HepG2 (cell line): Measurements from ENCODE around the gene TMEM151A. TPM values are rescaled to one million over a fixed set of nuclear protein-coding genes. Genes with fewer than 3 reads are reported as not detected.

Source experiments
- DMAP1 ChIP-seq: IDR thresholded peaks from 2 replicates; pipeline ENCODE4 v1.6.1; 2016
- EP300 ChIP-seq, 3 experiments: sonication (generic) in 1 of 3; formaldehyde crosslinking in 1 of 3; IDR thresholded peaks; 2 replicates each; pipeline versions ENCODE4 v1.5.1 to v1.6.1; 2011 to 2020; ENCODE audit warnings: low read depth in 2 of 3, low read length in 2 of 3, borderline replicate concordance in 1 of 3, improper control_type of control experiment in 1 of 3, mild to moderate bottlenecking in 1 of 3, missing genetic modification reagents in 1 of 3, moderate library complexity in 1 of 3
- GATAD2A ChIP-seq: IDR thresholded peaks from 2 replicates; pipeline ENCODE4 v1.6.1; 2016
- NFKBIZ ChIP-seq: IDR thresholded peaks from 2 replicates; pipeline ENCODE4 v1.6.1; 2018; ENCODE audit warnings: missing genetic modification reagents, missing compliant biosample characterization
- REXO4 ChIP-seq: sonication (generic); formaldehyde crosslinking; IDR thresholded peaks from 2 replicates; pipeline ENCODE4 v1.8.0; 2022; ENCODE audit warnings: missing genetic modification reagents, mild to moderate bottlenecking, borderline replicate concordance
- TOE1 ChIP-seq: sonication (generic); formaldehyde crosslinking; IDR thresholded peaks from 2 replicates; pipeline ENCODE4 v1.4.0; 2020; ENCODE audit warnings: mild to moderate bottlenecking, missing genetic modification reagents
- ZNF251 ChIP-seq: sonication (generic); formaldehyde crosslinking; IDR thresholded peaks from 2 replicates; pipeline ENCODE4 v1.9.0; 2021; ENCODE audit warnings: mild to moderate bottlenecking, missing genetic modification reagents
- ZNF263 ChIP-seq: sonication (generic); formaldehyde crosslinking; IDR thresholded peaks from 2 replicates; pipeline ENCODE4 v1.4.0; 2020; ENCODE audit warnings: missing genetic modification reagents
- ZNF549 ChIP-seq: sonication (generic); formaldehyde crosslinking; IDR thresholded peaks from 2 replicates; pipeline ENCODE4 v1.5.0; 2020; ENCODE audit warnings: missing genetic modification reagents
- ZNF598 ChIP-seq: sonication (generic); formaldehyde crosslinking; IDR thresholded peaks from 2 replicates; pipeline ENCODE4 v1.5.1; 2020; ENCODE audit warnings: mild to moderate bottlenecking, missing genetic modification reagents, borderline replicate concordance
- ZNF616 ChIP-seq: sonication (generic); formaldehyde crosslinking; IDR thresholded peaks from 2 replicates; pipeline ENCODE4 v1.5.0; 2020; ENCODE audit warnings: low read depth, mild to moderate bottlenecking, missing genetic modification reagents
- ZNF772 ChIP-seq: sonication (generic); formaldehyde crosslinking; IDR thresholded peaks from 2 replicates; pipeline ENCODE4 v1.5.0; 2020; ENCODE audit warnings: mild to moderate bottlenecking, missing genetic modification reagents
- ZNF775 ChIP-seq: sonication (generic); formaldehyde crosslinking; IDR thresholded peaks from 2 replicates; pipeline ENCODE4 v1.4.0; 2020; ENCODE audit warnings: missing genetic modification reagents, mild to moderate bottlenecking, moderate library complexity, borderline replicate concordance
- ZNF850 ChIP-seq: sonication (generic); formaldehyde crosslinking; conservative IDR thresholded peaks from 2 replicates; pipeline ENCODE4 v1.9.0; 2021; ENCODE audit warnings: mild to moderate bottlenecking, missing genetic modification reagents
- ZSCAN29 ChIP-seq: sonication (generic); formaldehyde crosslinking; conservative IDR thresholded peaks from 2 replicates; pipeline ENCODE4 v1.4.0; 2020; ENCODE audit warnings: mild to moderate bottlenecking, missing genetic modification reagents
- polyA plus RNA-seq, 8 experiments: library from polyadenylated mRNA; depleted of rRNA in 3 of 8; stranded (reverse) in 7 of 8; unstranded in 1 of 8; fragments of >200 nt; fragmentation: Illumina TruSeq in 4 of 8; extraction: Trizol in 4 of 8; gene quantifications; 2 replicates each; pipeline versions ENCODE4 v1.2.1 to v1.2.3, GENCODE V29; 2011 to 2016; ENCODE audit warnings: low read depth in 4 of 8, missing spikeins in 1 of 8, mixed read lengths in 1 of 8; ENCODE audit not compliant: insufficient read depth in 1 of 8
- total RNA-seq, 5 experiments: library from RNA; depleted of rRNA; stranded (reverse); fragments of >200 nt; fragmentation: Illumina TruSeq; extraction: Trizol; gene quantifications; 2 replicates each; pipeline ENCODE4 v1.2.3, GENCODE V29; 2016; ENCODE audit warnings: low read depth in 1 of 5
- TF ChIP-seq, protein P1 (sequence below): sonication (generic); formaldehyde crosslinking; IDR thresholded peaks from 2 replicates; pipeline ENCODE4 v1.4.0; 2020; ENCODE audit warnings: mild to moderate bottlenecking, missing genetic modification reagents
- TF ChIP-seq, protein P2 (sequence below): sonication (generic); formaldehyde crosslinking; IDR thresholded peaks from 2 replicates; pipeline ENCODE4 v1.4.0; 2020; ENCODE audit warnings: missing genetic modification reagents
- TF ChIP-seq, protein P3 (sequence below): sonication (generic); formaldehyde crosslinking; IDR thresholded peaks from 2 replicates; pipeline ENCODE4 v1.4.0; 2020; ENCODE audit warnings: missing genetic modification reagents, borderline replicate concordance
- TF ChIP-seq, protein P4 (sequence below): sonication (generic); formaldehyde crosslinking; conservative IDR thresholded peaks from 2 replicates; pipeline ENCODE4 v1.8.1; 2023; ENCODE audit warnings: missing genetic modification reagents

Gene TMEM151A
- total and polyA plus RNA-seq, 2 of the 13 experiments (the other 11 are each of a cell fraction or from before 2014, with no cell fraction given): 0.18 to 0.33 TPM

DNA sequence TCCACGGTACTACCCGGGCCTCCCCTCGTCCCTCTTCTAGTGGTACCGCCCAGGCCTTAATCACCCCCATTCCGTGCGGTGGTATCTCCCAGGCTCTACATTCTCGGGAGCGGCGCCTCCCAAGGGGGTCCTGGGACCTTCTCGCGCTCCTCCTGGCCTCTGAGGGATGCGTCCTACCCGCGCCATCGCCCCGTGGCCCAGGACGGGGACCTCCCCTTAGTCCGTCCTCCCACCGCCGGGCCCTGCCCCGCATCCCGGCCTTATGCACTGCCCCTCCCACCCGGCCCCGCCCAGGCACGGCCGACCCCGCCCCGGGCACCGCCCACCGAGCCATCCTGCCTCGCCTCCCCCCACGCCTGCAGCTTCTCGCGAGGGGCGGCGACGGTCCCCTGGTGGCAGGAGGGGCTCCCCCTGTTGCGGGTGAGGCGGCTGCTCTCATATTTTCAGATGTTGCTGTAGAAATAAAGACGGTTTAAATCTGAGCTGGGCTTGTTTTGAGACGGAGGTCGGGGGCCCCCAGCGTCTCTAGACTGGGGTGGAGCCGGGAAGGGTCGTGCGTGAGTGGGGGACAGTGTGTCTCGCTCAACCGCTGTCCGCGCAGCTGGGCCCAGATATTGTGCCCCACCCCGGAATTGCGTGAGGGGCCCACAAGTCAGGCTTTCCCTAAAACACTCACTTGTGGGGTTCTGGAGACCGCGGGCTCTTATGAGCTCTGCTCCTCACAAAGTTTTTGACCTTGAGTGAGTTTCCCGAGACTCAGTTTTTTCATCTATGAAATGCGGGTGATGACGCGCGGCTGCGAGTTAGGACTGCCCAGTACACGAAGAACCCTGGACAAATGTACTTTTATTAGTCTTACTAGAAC, 24.1 kb upstream of the TMEM151A start (continued):
- TF ChIP-seq ZSCAN29: 0 out of 2 replicates have a peak, but pooled peaks have one; percentile 13
- TF ChIP-seq, protein P1, sequence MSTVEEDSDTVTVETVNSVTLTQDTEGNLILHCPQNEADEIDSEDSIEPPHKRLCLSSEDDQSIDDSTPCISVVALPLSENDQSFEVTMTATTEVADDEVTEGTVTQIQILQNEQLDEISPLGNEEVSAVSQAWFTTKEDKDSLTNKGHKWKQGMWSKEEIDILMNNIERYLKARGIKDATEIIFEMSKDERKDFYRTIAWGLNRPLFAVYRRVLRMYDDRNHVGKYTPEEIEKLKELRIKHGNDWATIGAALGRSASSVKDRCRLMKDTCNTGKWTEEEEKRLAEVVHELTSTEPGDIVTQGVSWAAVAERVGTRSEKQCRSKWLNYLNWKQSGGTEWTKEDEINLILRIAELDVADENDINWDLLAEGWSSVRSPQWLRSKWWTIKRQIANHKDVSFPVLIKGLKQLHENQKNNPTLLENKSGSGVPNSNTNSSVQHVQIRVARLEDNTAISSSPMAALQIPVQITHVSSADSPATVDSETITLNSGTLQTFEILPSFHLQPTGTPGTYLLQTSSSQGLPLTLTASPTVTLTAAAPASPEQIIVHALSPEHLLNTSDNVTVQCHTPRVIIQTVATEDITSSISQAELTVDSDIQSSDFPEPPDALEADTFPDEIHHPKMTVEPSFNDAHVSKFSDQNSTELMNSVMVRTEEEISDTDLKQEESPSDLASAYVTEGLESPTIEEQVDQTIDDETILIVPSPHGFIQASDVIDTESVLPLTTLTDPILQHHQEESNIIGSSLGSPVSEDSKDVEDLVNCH (CRISPR knock-in tag): no peak
- peak; percentile 11; the same call in 1 of the 2 replicates for TF ChIP-seq GATAD2A (CRISPR knock-in tag)
- TF ChIP-seq, protein P2, sequence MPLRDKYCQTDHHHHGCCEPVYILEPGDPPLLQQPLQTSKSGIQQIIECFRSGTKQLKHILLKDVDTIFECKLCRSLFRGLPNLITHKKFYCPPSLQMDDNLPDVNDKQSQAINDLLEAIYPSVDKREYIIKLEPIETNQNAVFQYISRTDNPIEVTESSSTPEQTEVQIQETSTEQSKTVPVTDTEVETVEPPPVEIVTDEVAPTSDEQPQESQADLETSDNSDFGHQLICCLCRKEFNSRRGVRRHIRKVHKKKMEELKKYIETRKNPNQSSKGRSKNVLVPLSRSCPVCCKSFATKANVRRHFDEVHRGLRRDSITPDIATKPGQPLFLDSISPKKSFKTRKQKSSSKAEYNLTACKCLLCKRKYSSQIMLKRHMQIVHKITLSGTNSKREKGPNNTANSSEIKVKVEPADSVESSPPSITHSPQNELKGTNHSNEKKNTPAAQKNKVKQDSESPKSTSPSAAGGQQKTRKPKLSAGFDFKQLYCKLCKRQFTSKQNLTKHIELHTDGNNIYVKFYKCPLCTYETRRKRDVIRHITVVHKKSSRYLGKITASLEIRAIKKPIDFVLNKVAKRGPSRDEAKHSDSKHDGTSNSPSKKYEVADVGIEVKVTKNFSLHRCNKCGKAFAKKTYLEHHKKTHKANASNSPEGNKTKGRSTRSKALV (CRISPR knock-in tag): no peak
- TF ChIP-seq ZNF549 (CRISPR knock-in tag): no peak
- no peak for TF ChIP-seq TOE1 (CRISPR knock-in tag)
- no peak for TF ChIP-seq REXO4 (CRISPR knock-in tag)
- TF ChIP-seq ZNF772 (CRISPR knock-in tag): no peak
- TF ChIP-seq DMAP1 (CRISPR knock-in tag): no peak; the same call in 1 of the 2 replicates
- no peak for TF ChIP-seq NFKBIZ (CRISPR knock-in tag)
- peak; percentile 44; the same call in 1 of the 2 replicates for TF ChIP-seq ZNF263 (CRISPR knock-in tag)
- TF ChIP-seq ZNF850: no peak
- no peak for TF ChIP-seq ZNF598 (CRISPR knock-in tag)
- TF ChIP-seq ZNF775 (CRISPR knock-in tag): no peak
- no peak for TF ChIP-seq ZNF251
- TF ChIP-seq ZNF616: no peak
- TF ChIP-seq, protein P3, sequence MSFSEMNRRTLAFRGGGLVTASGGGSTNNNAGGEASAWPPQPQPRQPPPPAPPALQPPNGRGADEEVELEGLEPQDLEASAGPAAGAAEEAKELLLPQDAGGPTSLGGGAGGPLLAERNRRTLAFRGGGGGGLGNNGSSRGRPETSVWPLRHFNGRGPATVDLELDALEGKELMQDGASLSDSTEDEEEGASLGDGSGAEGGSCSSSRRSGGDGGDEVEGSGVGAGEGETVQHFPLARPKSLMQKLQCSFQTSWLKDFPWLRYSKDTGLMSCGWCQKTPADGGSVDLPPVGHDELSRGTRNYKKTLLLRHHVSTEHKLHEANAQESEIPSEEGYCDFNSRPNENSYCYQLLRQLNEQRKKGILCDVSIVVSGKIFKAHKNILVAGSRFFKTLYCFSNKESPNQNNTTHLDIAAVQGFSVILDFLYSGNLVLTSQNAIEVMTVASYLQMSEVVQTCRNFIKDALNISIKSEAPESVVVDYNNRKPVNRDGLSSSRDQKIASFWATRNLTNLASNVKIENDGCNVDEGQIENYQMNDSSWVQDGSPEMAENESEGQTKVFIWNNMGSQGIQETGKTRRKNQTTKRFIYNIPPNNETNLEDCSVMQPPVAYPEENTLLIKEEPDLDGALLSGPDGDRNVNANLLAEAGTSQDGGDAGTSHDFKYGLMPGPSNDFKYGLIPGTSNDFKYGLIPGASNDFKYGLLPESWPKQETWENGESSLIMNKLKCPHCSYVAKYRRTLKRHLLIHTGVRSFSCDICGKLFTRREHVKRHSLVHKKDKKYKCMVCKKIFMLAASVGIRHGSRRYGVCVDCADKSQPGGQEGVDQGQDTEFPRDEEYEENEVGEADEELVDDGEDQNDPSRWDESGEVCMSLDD (CRISPR knock-in tag): no peak
- TF ChIP-seq, protein P4, sequence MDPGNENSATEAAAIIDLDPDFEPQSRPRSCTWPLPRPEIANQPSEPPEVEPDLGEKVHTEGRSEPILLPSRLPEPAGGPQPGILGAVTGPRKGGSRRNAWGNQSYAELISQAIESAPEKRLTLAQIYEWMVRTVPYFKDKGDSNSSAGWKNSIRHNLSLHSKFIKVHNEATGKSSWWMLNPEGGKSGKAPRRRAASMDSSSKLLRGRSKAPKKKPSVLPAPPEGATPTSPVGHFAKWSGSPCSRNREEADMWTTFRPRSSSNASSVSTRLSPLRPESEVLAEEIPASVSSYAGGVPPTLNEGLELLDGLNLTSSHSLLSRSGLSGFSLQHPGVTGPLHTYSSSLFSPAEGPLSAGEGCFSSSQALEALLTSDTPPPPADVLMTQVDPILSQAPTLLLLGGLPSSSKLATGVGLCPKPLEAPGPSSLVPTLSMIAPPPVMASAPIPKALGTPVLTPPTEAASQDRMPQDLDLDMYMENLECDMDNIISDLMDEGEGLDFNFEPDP (CRISPR knock-in tag): no peak
- TF ChIP-seq EP300 (IDR thresholded peaks at IDR 0.05; ENCODE audit: low read depth in 2 of 2, low read length in 2 of 2): no peak
- no peak for TF ChIP-seq EP300 (CRISPR knock-in tag; IDR thresholded peaks at IDR 0.05; ENCODE audit: borderline replicate concordance)
